OCI-M2 (cell line): ENCODE measurements around the gene MMP20.
"Not testable (repeated sequence)": the region's sequence is repeated elsewhere in the genome, so short reads cannot be mapped to it uniquely, and the experiment has no call there.

Experiments used
- DNase-seq: peaks from one replicate; lab custom pipeline; 2025; ENCODE audit not compliant: unreplicated experiment; lab: John Stamatoyannopoulos, UW

The MMP20 gene, protein sequence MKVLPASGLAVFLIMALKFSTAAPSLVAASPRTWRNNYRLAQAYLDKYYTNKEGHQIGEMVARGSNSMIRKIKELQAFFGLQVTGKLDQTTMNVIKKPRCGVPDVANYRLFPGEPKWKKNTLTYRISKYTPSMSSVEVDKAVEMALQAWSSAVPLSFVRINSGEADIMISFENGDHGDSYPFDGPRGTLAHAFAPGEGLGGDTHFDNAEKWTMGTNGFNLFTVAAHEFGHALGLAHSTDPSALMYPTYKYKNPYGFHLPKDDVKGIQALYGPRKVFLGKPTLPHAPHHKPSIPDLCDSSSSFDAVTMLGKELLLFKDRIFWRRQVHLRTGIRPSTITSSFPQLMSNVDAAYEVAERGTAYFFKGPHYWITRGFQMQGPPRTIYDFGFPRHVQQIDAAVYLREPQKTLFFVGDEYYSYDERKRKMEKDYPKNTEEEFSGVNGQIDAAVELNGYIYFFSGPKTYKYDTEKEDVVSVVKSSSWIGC

DNA sequence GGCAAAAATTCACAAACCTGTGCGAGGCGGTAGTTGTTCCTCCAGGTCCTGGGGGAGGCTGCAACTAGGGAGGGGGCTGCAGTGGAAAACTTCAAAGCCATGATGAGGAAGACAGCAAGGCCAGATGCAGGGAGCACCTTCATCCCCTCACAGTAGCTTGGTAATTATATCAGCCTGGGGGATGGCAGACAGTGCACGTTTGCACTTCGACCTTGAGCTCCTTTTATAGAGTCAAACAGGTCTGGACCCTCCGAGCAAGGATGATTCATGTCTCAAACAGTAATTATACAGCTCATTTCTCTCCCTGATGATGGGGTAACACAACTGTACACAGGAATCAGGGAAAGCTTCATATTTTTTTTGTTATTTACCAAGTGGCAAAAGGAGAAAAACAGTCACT lies at the start of gene MMP20:
MMP20 (minus strand) TSS at position 156 of the 400 bp plus-strand sequence; CDS start at position 143, 13 bp downstream.
- no peak for DNase-seq

DNA sequence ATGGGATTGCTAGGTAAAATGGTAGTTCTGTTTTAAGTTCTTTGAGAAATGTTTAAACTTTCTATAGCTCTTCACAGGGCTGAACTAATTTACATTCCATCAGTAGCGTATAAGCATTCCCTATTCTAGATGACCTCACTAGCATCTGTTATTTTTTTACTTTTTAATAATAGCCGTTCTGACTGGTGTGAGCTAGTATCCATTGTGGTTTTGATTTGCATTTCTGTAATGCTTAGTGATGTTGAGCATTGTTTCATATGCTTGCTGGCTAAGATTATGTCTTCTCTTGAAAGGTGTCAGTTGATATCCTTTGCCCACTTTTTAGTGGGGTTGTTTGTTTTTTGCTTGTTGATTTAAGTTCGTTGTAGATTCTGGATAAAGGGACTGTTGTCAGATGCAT lies 44.5 kb upstream of the MMP20 start:
- no peak for DNase-seq

- no peak for DNase-seq
These were observed 41.3 kb upstream of the MMP20 start for GRCh38 chr11:102666331-102666957.

GRCh38 chr11:102664001-102664752 lies 39.0 kb upstream of the MMP20 start:
- DNase-seq: no peak

DNA sequence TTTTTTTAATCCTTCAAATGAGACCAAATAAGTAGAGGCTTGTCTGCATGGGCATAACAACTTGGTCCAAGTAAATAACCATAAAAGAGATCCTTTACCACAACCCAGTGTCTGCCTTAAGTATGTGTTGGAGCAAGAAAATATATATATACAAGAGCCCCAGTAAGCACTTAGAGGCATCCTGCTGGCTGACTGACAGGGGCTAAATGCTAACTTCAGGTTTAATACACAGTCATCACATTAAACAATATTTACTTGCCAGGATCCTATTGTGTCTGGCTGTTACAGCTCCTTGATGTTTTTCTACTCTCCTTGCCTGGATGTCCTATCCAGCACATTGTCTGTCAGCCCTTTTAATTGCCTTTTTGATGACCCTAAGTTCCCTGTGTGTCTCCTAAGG lies 37.5 kb upstream of the MMP20 start:
- no peak for DNase-seq

- no peak for DNase-seq
These were observed 35.9 kb upstream of the MMP20 start for GRCh38 chr11:102661040-102661439.

GRCh38 chr11:102656528-102656927 lies 31.4 kb upstream of the MMP20 start:
- DNase-seq: no peak

DNA sequence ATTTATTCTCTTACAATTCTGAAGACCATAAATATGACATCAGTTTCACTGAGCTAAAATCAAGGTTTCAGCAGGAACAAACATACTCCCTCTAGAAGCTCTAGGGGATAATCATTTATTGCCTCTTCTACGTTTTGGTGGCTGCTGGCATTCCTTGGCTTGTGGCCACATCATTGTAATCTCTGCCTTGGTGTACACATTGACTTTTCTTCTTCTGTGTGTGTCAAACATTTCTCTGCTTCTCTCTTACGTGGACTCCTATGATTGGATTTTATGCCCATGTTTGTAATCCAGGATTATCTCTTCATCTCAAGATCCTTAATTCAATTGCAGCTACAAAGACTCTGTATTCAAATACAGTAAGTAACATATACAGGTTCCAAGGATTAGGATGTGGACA lies 30.4 kb upstream of the MMP20 start:
- DNase-seq: no peak

DNA sequence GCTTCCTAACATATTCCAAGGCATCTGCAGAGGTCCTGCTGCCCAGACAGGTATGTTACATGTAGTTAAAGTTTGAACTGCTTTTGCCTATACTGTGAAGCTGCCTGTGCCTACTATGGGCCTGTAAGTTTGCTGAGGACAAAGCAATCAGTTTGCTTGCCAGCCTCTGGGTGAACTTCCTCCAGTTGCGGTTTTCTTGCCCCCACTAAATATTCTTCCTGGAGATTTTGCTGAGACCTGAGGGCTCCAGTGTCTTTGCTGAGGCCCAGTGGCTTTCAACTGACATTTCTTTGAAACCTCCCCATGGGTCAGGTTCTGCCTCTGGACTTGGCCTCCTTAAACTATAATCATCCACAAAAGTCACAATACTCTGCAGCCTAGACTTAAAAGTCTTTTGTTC lies 29.6 kb upstream of the MMP20 start:
- DNase-seq: no peak

- no peak for DNase-seq
These were observed 28.7 kb upstream of the MMP20 start for GRCh38 chr11:102653744-102654291.

DNA sequence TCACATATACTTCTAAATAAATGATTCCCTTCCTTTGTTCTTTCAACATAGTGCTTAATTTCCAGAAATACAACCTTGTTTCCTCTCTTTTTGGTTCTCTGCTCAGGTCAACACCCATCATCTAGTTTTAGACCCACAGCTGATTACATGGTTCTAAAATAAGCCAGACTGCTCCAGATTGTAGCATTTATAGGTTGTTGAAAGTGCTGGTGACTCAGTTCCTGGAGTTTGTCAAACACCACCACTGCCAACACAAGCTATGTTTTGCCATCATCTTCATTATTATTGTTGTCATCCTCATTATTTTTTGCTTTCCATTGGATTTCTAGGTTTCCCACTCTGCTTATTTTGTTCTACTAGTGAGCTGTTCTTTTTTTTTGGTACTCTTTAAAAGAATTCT lies 22.3 kb upstream of the MMP20 start:
- DNase-seq: no peak

- DNase-seq: no peak
These were observed 18.8 kb upstream of the MMP20 start for GRCh38 chr11:102643941-102644340.

DNA sequence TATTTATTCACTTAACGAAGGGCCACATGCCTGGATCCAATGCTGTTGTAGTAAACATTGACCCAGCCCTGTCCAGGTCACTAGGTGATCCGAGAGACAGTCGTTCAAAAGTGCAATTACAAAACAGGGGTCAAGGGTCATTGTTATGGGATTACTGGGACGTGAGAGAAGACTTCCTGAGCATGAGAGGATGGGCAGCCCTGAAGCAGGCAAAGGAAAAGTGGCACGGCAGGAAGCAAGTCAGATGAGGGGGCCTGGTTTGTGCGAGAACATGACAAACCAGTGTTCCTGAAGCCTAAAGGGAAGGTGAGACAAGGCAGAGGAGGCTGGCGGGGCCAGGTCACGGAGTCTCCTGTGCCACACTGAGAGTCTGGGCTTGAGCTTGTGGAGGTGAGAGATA lies 15.8 kb upstream of the MMP20 start:
- no peak for DNase-seq

- no peak for DNase-seq
These were observed 14.5 kb upstream of the MMP20 start for GRCh38 chr11:102639656-102640055.

- DNase-seq: no peak
These were observed 12.6 kb upstream of the MMP20 start for GRCh38 chr11:102637731-102638130.

GRCh38 chr11:102633385-102634026 lies 8.4 kb upstream of the MMP20 start:
- DNase-seq: no peak

- no peak for DNase-seq
These were observed 6.9 kb upstream of the MMP20 start for GRCh38 chr11:102632026-102632425.

DNA sequence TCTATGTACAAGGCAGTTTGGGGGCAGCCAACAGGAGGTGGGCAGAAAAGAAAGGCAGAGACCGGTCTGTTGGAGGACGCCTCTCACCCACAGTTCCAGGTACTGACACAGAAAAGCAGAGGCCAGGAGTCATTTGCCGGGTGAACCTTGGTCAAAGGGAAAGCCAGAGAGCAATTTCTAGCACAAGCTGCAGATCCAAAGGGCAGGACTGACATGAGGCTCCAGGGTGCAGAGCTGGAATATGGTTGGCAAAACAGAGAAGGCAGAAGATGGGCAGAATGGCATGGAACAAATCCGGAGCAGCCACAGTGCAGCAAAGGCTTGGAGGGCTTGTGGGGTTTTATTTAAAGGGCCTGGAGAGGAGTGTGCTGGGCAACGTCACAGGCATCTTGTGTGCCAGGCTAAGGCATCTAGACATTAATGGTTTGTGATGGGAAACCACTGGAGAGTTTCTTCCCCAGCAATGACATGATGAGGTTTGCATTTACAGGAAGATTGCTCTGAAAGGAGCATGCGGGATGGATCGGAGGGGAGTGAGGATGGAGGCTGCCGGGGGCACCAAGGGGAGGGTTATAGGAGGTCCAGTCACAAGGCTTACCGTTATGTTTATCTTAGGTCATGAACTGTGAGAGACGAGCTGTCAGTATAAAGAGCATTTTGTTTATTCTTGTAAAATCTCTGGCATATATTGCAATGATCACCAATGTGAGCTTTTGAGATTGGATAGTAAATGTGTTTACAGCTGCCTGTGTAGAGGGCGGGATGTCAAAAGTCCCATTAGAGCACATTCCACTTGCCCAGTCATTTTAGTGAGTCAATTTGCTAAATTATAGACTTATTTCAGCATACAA lies 5.7 kb upstream of the MMP20 start:
- DNase-seq: no peak

- DNase-seq: not testable (repeated sequence)
These were observed 4.8 kb upstream of the MMP20 start for GRCh38 chr11:102629908-102630307.

GRCh38 chr11:102626676-102627075 lies 1.5 kb upstream of the MMP20 start:
- DNase-seq: no peak
